GM12865 (cell line): ENCODE measurements around the gene NCBP1.
A peak's percentile ranks its signal among the peaks of the same experiment; 100 is the strongest.

ENCODE experiments used
- DNase-seq: peaks from one replicate; pipeline ENCODE4 v3.0.0; 2010; ENCODE audit warnings: low read depth
- H3K4me3 ChIP-seq: 2 replicates; pipeline ENCODE4 v1.5.1; 2011; ENCODE audit warnings: mild to moderate bottlenecking, low read depth, low read length, control low read depth
- TF ChIP-seq, protein P1 (sequence below): IDR thresholded peaks from 2 replicates; pipeline ENCODE4 v1.5.1; 2011; ENCODE audit warnings: low read length, control low read depth, low read depth, inconsistent platforms; ENCODE audit not compliant: insufficient read depth; ENCODE audit errors: missing control alignments

Gene NCBP1

DNA sequence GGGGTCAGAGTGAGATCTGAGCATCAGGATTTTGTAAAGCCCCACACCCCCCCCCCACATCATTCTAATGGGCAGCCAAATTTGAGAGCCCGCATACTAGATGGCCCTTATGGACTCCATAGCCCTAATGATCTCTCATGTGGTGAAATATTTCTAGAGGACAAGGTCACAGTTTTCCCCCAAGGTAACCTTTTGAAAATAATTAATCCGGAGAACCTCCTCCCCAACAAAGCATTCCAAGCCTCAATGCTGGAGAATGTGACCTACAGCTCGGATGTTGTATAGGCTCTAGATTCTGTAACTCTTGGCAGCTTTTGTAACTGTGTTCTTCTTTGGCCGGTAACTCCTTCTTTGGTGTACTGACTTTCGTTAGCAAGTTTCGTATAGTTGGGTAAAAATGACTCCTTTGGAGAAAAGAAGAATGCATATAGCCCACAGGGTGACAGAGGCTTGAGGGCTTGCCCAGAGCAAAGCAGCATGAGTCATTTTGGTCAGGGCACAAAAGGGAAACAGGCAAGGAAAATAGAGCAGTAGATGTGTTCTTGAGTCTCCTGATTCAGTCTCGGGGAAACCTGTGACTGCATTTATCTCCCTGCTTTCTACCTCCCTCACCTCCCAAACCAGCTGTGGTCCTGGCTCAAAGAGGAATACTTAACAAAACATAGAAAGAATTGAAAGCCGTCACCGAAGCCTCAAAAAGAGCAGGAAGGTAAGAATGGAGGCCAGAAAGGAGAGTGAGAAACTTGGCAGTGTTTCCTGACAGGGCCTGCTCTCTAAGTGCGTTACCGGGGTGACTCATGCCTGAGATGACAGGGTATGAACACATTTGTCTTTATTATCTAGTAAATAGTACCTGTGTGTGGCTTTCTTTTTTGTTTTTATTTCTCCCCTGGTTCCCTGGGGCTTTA, 70.1 kb downstream of the NCBP1 start:
- no peak overlapping the region for H3K4me3 ChIP-seq
- TF ChIP-seq, protein P1, sequence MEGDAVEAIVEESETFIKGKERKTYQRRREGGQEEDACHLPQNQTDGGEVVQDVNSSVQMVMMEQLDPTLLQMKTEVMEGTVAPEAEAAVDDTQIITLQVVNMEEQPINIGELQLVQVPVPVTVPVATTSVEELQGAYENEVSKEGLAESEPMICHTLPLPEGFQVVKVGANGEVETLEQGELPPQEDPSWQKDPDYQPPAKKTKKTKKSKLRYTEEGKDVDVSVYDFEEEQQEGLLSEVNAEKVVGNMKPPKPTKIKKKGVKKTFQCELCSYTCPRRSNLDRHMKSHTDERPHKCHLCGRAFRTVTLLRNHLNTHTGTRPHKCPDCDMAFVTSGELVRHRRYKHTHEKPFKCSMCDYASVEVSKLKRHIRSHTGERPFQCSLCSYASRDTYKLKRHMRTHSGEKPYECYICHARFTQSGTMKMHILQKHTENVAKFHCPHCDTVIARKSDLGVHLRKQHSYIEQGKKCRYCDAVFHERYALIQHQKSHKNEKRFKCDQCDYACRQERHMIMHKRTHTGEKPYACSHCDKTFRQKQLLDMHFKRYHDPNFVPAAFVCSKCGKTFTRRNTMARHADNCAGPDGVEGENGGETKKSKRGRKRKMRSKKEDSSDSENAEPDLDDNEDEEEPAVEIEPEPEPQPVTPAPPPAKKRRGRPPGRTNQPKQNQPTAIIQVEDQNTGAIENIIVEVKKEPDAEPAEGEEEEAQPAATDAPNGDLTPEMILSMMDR = no peak
- DNase-seq = peak; percentile 61

DNA sequence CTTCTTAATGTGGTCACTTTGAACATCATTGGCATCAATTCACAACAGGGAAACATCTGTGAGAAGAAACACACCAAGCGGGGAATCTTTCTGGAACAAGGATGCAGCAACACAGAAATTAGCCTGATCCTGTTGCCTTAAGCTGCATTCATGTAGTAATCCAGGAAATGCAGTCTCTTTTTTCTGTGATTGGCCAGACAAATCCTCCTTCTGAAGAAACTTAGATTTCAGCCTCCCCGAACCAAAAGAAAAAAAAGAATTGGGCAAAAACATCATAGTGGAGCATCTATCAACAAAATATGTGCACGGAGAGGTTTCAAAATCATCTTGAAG, 70.7 kb downstream of the NCBP1 start:
- no peak overlapping the region for H3K4me3 ChIP-seq
- TF ChIP-seq, protein P1 = no peak
- no peak for DNase-seq

DNA sequence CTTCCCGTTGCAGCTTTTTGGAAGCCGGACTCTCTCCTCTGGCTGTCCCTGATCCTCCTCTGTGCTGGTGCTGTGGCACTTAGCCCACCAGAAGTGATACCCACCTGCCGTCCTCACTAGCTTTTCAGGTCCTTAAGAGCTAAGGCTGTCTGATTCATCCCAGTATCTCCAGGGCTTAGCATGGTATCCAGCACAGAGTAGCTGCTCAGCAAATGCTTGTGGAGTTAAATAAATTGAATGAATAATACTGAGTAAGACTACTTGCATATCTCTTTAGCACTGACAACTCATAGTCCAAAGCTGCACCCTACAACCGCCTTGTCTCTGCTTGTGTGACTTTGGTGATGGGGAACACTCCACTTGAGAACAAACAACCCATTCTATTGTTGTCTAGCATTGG, 71.2 kb downstream of the NCBP1 start:
- no peak overlapping the region for H3K4me3 ChIP-seq
- TF ChIP-seq, protein P1 = no peak
- no peak for DNase-seq

DNA sequence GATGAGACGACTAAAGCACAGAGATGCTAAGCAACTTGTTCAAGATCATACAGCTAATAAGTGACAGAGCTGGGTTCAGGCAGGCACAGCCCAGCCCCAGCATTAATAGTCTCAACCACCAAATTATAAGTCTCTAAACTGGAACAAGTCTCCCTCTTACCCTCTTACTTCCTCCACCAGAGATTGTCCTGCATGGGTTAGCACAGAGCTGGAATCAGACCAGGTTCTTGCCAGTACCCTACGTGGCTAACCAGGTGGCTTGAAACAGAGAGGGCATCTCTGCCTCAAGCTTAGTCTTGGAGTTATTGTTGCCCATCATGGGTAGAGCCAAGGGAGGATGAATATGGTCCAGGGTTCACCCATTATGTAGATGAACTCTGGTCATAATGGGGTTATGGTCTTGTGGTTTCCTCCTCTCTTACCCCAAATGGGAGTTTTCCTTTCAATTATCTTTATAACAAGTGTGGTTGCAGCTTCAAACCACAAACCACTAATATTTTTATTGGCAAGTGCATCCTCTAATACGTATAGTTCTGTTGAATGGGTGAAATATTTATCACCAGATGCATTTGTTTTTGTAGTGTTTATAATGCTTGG, 71.8 kb downstream of the NCBP1 start:
- no peak overlapping the region for H3K4me3 ChIP-seq
- DNase-seq = no peak
- TF ChIP-seq, protein P1 = no peak

DNA sequence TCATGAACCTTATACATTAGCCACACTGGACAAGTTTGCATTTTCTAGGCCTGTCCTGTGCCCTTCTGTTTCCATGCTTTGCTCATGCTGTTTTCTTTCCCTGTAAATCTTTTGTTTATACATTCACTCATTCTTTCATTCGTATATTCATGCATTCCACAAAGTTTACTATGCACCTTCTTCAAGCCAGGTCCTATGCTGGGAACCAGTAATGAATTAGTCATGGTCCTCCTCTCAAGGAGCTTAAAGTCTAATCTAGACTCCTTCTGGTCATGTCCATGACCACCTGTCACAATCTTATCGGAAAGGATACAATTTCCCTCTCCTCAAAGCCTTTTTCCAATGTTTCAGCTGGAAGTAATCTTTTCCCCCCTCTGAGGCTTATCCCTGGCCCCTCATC, 72.6 kb downstream of the NCBP1 start:
- no peak for DNase-seq
- H3K4me3 ChIP-seq = no peak overlapping the region
- TF ChIP-seq, protein P1 = no peak

DNA sequence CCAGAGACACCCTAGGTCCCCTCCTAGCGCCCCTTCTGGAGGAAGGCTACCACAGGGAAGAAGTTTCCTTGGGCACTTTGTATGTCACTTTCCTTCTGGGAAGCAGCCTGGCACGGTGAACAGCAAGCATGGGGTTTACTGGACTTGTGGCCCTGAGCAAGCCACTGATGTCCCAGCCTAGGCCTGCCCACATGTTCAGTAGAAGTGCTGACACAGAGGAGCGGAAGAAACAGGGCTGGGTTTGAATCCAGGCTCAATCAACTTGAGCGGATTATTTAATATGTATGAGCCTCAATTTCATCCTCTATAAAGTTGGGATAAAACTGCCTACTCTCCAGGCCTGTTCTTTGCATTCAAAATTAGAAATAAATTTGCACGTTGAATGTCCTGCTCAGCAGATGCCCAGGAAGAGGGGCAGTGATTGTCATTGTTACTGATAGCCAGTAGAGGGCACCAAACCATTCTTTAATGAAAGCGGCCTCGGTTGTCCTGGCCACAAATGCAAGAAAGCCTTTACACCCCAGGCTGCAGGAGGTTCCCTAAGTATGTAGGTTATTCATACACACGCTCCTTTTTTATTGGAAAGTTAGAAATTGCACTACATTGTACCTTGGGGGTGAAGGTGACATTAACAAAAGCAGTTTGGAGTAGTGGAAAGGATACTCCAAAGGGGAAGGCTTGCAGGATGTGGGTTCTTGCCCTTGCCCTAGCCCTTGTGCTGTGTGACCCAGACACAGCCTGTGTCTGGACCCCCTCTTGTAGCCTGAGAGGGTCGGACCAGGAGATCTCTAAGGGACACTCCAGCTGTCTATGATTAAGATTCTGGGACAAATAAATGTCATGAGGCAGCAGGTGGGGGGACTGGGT, 77.0 kb downstream of the NCBP1 start:
- peak; percentile 72 for DNase-seq
- H3K4me3 ChIP-seq = no peak overlapping the region
- TF ChIP-seq, protein P1 = peak; percentile 77
